ENCODE results near the gene ANKRD11. TPM values are rescaled to one million over a fixed set of nuclear protein-coding genes. Genes with fewer than 3 reads are reported as not detected.

ANKRD11 gene
- total RNA-seq, 1 donor from 2014 or later: 367 TPM

GRCh38 chr16:89275837-89276720, 214.3 kb downstream of the ANKRD11 start:
- Mint-ChIP-seq H3K4me1 (ENCODE audit: low read depth, unreplicated experiment) (peaks cover 1% of the 10 kb centered on the region), H3K27ac (ENCODE audit: unreplicated experiment) (no peak overlapping the region), H3K4me3 (ENCODE audit: unreplicated experiment) (no peak overlapping the region), H3K36me3 (ENCODE audit: unreplicated experiment) (peaks cover 10% of the 10 kb centered on the region), H3K27me3 (ENCODE audit: unreplicated experiment) (peaks cover 23% of the 10 kb centered on the region), H3K9me3 (ENCODE audit: unreplicated experiment) (peaks cover 27% of the 10 kb centered on the region)
- no peak for TF ChIP-seq CTCF (IDR thresholded peaks at IDR 0.05; ENCODE audit: partially characterized antibody, unreplicated experiment)
- DNase-seq: peak; percentile 10

- no peak for TF ChIP-seq CTCF (IDR thresholded peaks at IDR 0.05; ENCODE audit: partially characterized antibody, unreplicated experiment)
- Mint-ChIP-seq H3K27me3 (ENCODE audit: unreplicated experiment) (peaks cover 21% of the 10 kb centered on the region), H3K4me1 (ENCODE audit: low read depth, unreplicated experiment) (peaks cover 1% of the 10 kb centered on the region), H3K27ac (ENCODE audit: unreplicated experiment) (peak overlapping the region; percentile 48), H3K36me3 (ENCODE audit: unreplicated experiment) (peaks cover 10% of the 10 kb centered on the region), H3K9me3 (ENCODE audit: unreplicated experiment) (peaks cover 25% of the 10 kb centered on the region), H3K4me3 (ENCODE audit: unreplicated experiment) (no peak overlapping the region)
- DNase-seq: no peak
Measured at GRCh38 chr16:89275284-89275584, 215.1 kb downstream of the ANKRD11 start.

GRCh38 chr16:89274561-89275283, 215.6 kb downstream of the ANKRD11 start:
- Mint-ChIP-seq H3K27me3 (ENCODE audit: unreplicated experiment) (peaks cover 21% of the 10 kb centered on the region), H3K4me3 (ENCODE audit: unreplicated experiment) (no peak overlapping the region), H3K4me1 (ENCODE audit: low read depth, unreplicated experiment) (peaks cover 1% of the 10 kb centered on the region), H3K27ac (ENCODE audit: unreplicated experiment) (no peak overlapping the region), H3K9me3 (ENCODE audit: unreplicated experiment) (peaks cover 27% of the 10 kb centered on the region), H3K36me3 (ENCODE audit: unreplicated experiment) (peaks cover 10% of the 10 kb centered on the region)
- no peak for TF ChIP-seq CTCF (IDR thresholded peaks at IDR 0.05; ENCODE audit: partially characterized antibody, unreplicated experiment)
- DNase-seq: no peak

- no peak for DNase-seq
- Mint-ChIP-seq H3K9me3 (ENCODE audit: unreplicated experiment) (peaks cover 28% of the 10 kb centered on the region), H3K36me3 (ENCODE audit: unreplicated experiment) (peaks cover 10% of the 10 kb centered on the region), H3K27me3 (ENCODE audit: unreplicated experiment) (peaks cover 23% of the 10 kb centered on the region), H3K4me1 (ENCODE audit: low read depth, unreplicated experiment) (peaks cover 1% of the 10 kb centered on the region), H3K4me3 (ENCODE audit: unreplicated experiment) (no peak overlapping the region), H3K27ac (ENCODE audit: unreplicated experiment) (no peak overlapping the region)
- no peak for TF ChIP-seq CTCF (IDR thresholded peaks at IDR 0.05; ENCODE audit: partially characterized antibody, unreplicated experiment)
Measured at GRCh38 chr16:89273741-89274472, 216.5 kb downstream of the ANKRD11 start.
